Gastroesophageal sphincter (tissue), 3 donors: ENCODE results near the gene C13orf42.

Experiments
- CTCF ChIP-seq, 4 experiments: fragments of 200-600 bp in 2 of 4; fragments of 450-650 bp in 2 of 4; sonication (generic) in 1 of 4; IDR thresholded peaks; one replicate each; pipeline ENCODE4 v1.5.1; 2017 to 2019; ENCODE audit warnings: antibody characterized with exemption in 4 of 4, mild to moderate bottlenecking in 2 of 4, moderate library complexity in 2 of 4
- EP300 ChIP-seq: sonication (generic); formaldehyde crosslinking; IDR thresholded peaks from one replicate; pipeline ENCODE4 v1.6.1; 2017; ENCODE audit warnings: antibody characterized with exemption, mild to moderate bottlenecking
- POLR2A ChIP-seq, 2 donors: fragments of 450-650 bp; IDR thresholded peaks; one replicate each; pipeline ENCODE4 v1.6.1; 2017; ENCODE audit warnings: antibody characterized with exemption in 2 of 2, mild to moderate bottlenecking in 2 of 2, moderate library complexity in 1 of 2
- POLR2AphosphoS5 ChIP-seq: sonication (generic); formaldehyde crosslinking; IDR thresholded peaks from one replicate; pipeline ENCODE4 v1.6.1; 2017; ENCODE audit warnings: antibody characterized with exemption

- TF ChIP-seq CTCF (IDR thresholded peaks at IDR 0.05) (no peak), POLR2AphosphoS5 (no peak), EP300 (no peak), POLR2A (IDR thresholded peaks at IDR 0.05) (no peak)
These were observed 46.3 kb downstream of the C13orf42 start for GRCh38 chr13:51064753-51065152.
